HEK293 (cell line): ENCODE data around the gene FAAP100.

ENCODE experiments used
- IKZF3 ChIP-seq: fragments of 450-650 bp; IDR thresholded peaks from 2 replicates; pipeline ENCODE4 v1.5.0; 2018; ENCODE audit warnings: missing biosample characterization, mild to moderate bottlenecking, missing genetic modification characterization, moderate library complexity
- KLF16 ChIP-seq: fragments of 450-650 bp; formaldehyde crosslinking; IDR thresholded peaks from 2 replicates; pipeline ENCODE4 v1.5.1; 2017; ENCODE audit warnings: missing biosample characterization, missing genetic modification characterization
- SALL2 ChIP-seq: fragments of 450-650 bp; formaldehyde crosslinking; IDR thresholded peaks from 2 replicates; pipeline ENCODE4 v1.5.0; 2017; ENCODE audit warnings: missing biosample characterization, mild to moderate bottlenecking, missing genetic modification characterization, borderline replicate concordance
- ZBTB20 ChIP-seq: fragments of 450-650 bp; formaldehyde crosslinking; IDR thresholded peaks from 2 replicates; pipeline ENCODE4 v1.5.1; 2016; ENCODE audit warnings: missing biosample characterization, missing genetic modification characterization
- ZNF121 ChIP-seq: fragments of 450-650 bp; formaldehyde crosslinking; IDR thresholded peaks from 2 replicates; pipeline ENCODE4 v1.5.1; 2016; ENCODE audit warnings: missing biosample characterization, missing genetic modification characterization
- ZNF132 ChIP-seq: fragments of 450-650 bp; formaldehyde crosslinking; IDR thresholded peaks from 2 replicates; pipeline ENCODE4 v1.5.1; 2017; ENCODE audit warnings: missing biosample characterization, missing genetic modification characterization, borderline replicate concordance
- ZNF138 ChIP-seq: fragments of 450-650 bp; formaldehyde crosslinking; IDR thresholded peaks from 2 replicates; pipeline ENCODE4 v1.5.1; 2016; ENCODE audit warnings: missing biosample characterization, missing genetic modification characterization, borderline replicate concordance
- ZNF24 ChIP-seq: fragments of 450-650 bp; formaldehyde crosslinking; IDR thresholded peaks from 2 replicates; pipeline ENCODE4 v1.5.1; 2016; ENCODE audit warnings: missing biosample characterization, missing genetic modification characterization
- ZNF341 ChIP-seq: fragments of 450-650 bp; formaldehyde crosslinking; IDR thresholded peaks from 2 replicates; pipeline ENCODE4; 2016; ENCODE audit warnings: low read depth, missing biosample characterization, missing genetic modification characterization
- ZNF629 ChIP-seq: fragments of 450-650 bp; formaldehyde crosslinking; IDR thresholded peaks from 2 replicates; pipeline ENCODE4 v1.5.1; 2017; ENCODE audit warnings: missing biosample characterization, missing genetic modification characterization
- ZNF707 ChIP-seq: fragments of 450-650 bp; formaldehyde crosslinking; IDR thresholded peaks from 2 replicates; pipeline ENCODE4 v1.5.1; 2016; ENCODE audit warnings: missing biosample characterization, missing genetic modification characterization
- TF ChIP-seq, protein P1 (sequence below): fragments of 450-650 bp; formaldehyde crosslinking; IDR thresholded peaks from 2 replicates; pipeline ENCODE4 v1.5.1; 2016; ENCODE audit warnings: missing biosample characterization, missing genetic modification characterization
- TF ChIP-seq, protein P2 (sequence below): fragments of 450-650 bp; formaldehyde crosslinking; IDR thresholded peaks from 2 replicates; pipeline ENCODE4 v1.5.1; 2016; ENCODE audit warnings: missing biosample characterization, missing genetic modification characterization

DNA sequence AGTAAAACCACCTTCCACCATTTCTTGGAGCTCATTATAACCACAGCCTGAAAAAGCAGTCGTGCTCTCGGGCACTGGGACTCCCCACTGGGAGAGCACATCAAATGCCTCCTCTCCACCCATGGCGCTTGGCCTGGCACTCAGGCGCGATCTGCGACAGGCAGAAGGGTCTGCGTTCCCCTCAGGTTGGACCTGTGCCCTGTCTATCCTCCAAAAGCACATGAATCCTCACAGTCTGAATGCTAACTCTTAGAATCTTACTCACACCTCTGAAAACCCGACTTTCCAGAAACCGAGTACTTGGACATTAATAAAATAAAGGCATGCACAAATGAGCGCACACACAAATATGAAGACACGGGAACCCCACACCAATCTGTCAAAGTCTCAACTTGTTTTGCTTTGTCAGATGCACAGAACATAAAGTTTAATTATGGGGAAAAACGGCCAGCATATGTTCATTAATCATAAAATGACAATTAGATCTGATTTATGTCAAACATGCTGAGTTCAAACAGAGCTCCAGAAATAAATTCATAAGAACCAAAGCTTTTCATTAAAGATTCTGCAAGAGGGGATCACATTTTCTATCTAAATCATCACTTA is 20.5 kb upstream of the FAAP100 start:
- TF ChIP-seq ZNF707 (no peak), ZBTB20 (tag by site-specific recombination) (no peak), ZNF341 (tag by site-specific recombination) (no peak), ZNF138 (tag by site-specific recombination) (no peak), KLF16 (tag by site-specific recombination) (no peak), ZNF121 (tag by site-specific recombination) (no peak), ZNF629 (no peak), SALL2 (no peak), ZNF24 (tag by site-specific recombination) (no peak), ZNF132 (no peak), IKZF3 (tag by site-specific recombination) (no peak)
- TF ChIP-seq, protein P1, sequence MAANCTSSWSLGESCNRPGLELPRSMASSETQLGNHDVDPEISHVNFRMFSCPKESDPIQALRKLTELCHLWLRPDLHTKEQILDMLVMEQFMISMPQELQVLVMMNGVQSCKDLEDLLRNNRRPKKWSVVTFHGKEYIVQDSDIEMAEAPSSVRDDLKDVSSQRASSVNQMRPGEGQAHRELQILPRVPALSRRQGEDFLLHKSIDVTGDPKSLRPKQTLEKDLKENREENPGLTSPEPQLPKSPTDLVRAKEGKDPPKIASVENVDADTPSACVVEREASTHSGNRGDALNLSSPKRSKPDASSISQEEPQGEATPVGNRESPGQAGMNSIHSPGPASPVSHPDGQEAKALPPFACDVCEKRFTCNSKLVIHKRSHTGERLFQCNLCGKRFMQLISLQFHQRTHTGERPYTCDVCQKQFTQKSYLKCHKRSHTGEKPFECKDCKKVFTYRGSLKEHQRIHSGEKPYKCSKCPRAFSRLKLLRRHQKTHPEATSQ (tag by site-specific recombination) = no peak
- TF ChIP-seq, protein P2, sequence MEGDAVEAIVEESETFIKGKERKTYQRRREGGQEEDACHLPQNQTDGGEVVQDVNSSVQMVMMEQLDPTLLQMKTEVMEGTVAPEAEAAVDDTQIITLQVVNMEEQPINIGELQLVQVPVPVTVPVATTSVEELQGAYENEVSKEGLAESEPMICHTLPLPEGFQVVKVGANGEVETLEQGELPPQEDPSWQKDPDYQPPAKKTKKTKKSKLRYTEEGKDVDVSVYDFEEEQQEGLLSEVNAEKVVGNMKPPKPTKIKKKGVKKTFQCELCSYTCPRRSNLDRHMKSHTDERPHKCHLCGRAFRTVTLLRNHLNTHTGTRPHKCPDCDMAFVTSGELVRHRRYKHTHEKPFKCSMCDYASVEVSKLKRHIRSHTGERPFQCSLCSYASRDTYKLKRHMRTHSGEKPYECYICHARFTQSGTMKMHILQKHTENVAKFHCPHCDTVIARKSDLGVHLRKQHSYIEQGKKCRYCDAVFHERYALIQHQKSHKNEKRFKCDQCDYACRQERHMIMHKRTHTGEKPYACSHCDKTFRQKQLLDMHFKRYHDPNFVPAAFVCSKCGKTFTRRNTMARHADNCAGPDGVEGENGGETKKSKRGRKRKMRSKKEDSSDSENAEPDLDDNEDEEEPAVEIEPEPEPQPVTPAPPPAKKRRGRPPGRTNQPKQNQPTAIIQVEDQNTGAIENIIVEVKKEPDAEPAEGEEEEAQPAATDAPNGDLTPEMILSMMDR = no peak
